Panc1 (cell line): ENCODE data around the gene SAMD15. TPM values are rescaled to one million over a fixed set of nuclear protein-coding genes. Genes with fewer than 3 reads are reported as not detected.

ENCODE experiments used
- ATAC-seq: fragments of 200-7000 bp; cut with Tn5 transposase; 2 replicates; pipeline ENCODE4 v1.9.1; 2020; ENCODE audit warnings: mild to moderate bottlenecking, moderate library complexity
- BruUV-seq: library from RNA; stranded (reverse); fragments of 400-500 nt; replicated peaks from 2 replicates; lab custom pipeline; 2021; lab: Mats Ljungman, UMichigan
- CTCF ChIA-PET: fragments of 300-600 bp; sonication (Branson Sonifier 250); formaldehyde crosslinking; loops from one replicate; lab custom pipeline; 2022; ENCODE audit warnings: antibody characterized with exemption; lab: Charles Lee
- POLR2A ChIA-PET: fragments of 300-600 bp; sonication (Branson Sonifier 250); formaldehyde crosslinking; loops from one replicate; lab custom pipeline; 2022; ENCODE audit warnings: antibody characterized with exemption; lab: Charles Lee
- DNase-seq: peaks from one replicate; pipeline ENCODE4 v3.0.0-alpha.2; 2010; ENCODE audit warnings: low read depth, low spot score
- H3K27ac ChIP-seq: 2 replicates; pipeline ENCODE4 v1.5.1; 2011; ENCODE audit warnings: mild to moderate bottlenecking, low read length, inconsistent platforms
- H3K27me3 ChIP-seq: fragments of 200-500 bp; sonication (Bioruptor generic); 2 replicates; pipeline ENCODE4 v1.6.0; 2014; ENCODE audit warnings: low read length, inconsistent platforms; ENCODE audit not compliant: control insufficient read depth, insufficient read depth
- H3K36me3 ChIP-seq: fragments of 200-500 bp; sonication (Bioruptor generic); 2 replicates; pipeline ENCODE4 v1.5.1; 2014; ENCODE audit warnings: inconsistent platforms, mild to moderate bottlenecking, low read length, moderate library complexity; ENCODE audit not compliant: control insufficient read depth, insufficient read depth
- H3K4me1 ChIP-seq: 2 replicates; pipeline ENCODE4 v1.5.1; 2011; ENCODE audit warnings: inconsistent platforms, mild to moderate bottlenecking, low read length, moderate library complexity; ENCODE audit not compliant: control insufficient read depth, insufficient read depth
- H3K4me3 ChIP-seq, 2 experiments: 2 replicates each; pipeline ENCODE4 v1.5.1; 2011 to 2012; ENCODE audit warnings: low read depth in 2 of 2, low read length in 2 of 2, mild to moderate bottlenecking in 2 of 2, inconsistent platforms in 1 of 2, moderate library complexity in 1 of 2
- H3K9me3 ChIP-seq: fragments of 200-500 bp; sonication (Bioruptor generic); 2 replicates; pipeline ENCODE4 v1.5.1; 2014; ENCODE audit warnings: low read depth, mild to moderate bottlenecking, inconsistent platforms, low read length, moderate library complexity; ENCODE audit not compliant: control insufficient read depth, insufficient read depth
- SIN3A ChIP-seq: IDR thresholded peaks from 2 replicates; pipeline ENCODE4 v1.6.1; 2012; ENCODE audit warnings: low read depth, mild to moderate bottlenecking, low read length, moderate library complexity, borderline replicate concordance; ENCODE audit not compliant: insufficient read depth
- TCF7L2 ChIP-seq: IDR thresholded peaks from 2 replicates; pipeline ENCODE4 v1.6.1; 2011; ENCODE audit warnings: mild to moderate bottlenecking, low read depth, low read length, inconsistent platforms
- in situ Hi-C: cut with HindIII; loops from 2 replicates; pipeline ENCODE4 v1.10.0; 2016; ENCODE audit warnings: low sequenced_read_pairs, low pct_unique_long_range_greater_than_20kb
- intact Hi-C: fragments of 100-400 bp; cut with micrococcal nuclease; formaldehyde crosslinking; loops from one replicate; pipeline ENCODE4 v1.10.0; 2022; ENCODE audit not compliant: unreplicated experiment
- total RNA-seq: library from RNA; stranded (reverse); gene quantifications from one replicate; pipeline ENCODE4 v1.2.1, GENCODE V29; 2021; ENCODE audit not compliant: unreplicated experiment
- TF ChIP-seq, protein P1 (sequence below), 2 experiments: IDR thresholded peaks; 2 replicates each; pipeline ENCODE4 v1.6.1; 2011 to 2012; ENCODE audit warnings: low read depth in 2 of 2, control low read depth in 1 of 2, low read length in 1 of 2, mild to moderate bottlenecking in 1 of 2, moderate library complexity in 1 of 2; ENCODE audit not compliant: insufficient read depth in 1 of 2
- TF ChIP-seq, protein P2 (sequence below): fragments of 450-650 bp; IDR thresholded peaks from 2 replicates; pipeline ENCODE4 v1.5.1; 2017; ENCODE audit warnings: mild to moderate bottlenecking

SAMD15 gene
- total RNA-seq, 1 experiment from 2014 or later, result 1.4 TPM

DNA sequence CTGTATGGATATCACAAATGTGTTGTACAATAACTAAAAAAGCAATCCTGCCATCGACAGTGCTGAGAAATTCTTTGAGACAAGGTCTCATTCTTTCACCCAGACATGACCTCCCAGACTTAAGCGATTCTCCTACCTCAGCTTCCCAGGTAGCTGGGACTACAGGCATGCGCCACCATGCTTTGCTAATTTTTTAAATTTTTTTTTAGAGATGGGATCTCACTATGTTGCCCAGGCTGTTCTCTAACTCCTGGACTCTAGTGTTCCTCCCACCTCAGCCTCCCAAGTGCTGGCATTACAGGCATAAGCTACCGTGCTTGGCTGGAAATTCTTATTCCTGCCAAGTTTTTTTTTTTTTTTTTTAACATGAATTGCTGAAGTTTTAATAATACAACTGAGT, 62.7 kb downstream of the SAMD15 start:
- Histone ChIP-seq H3K4me3 (no peak overlapping the region), H3K27ac (no peak overlapping the region), H3K4me1 (no peaks in the 10 kb centered on the region), H3K9me3 (no peaks in the 10 kb centered on the region), H3K36me3 (no peaks in the 10 kb centered on the region; the same call in 1 of the 2 replicates), H3K27me3 (no peaks in the 10 kb centered on the region)
- DNase-seq, result no peak
- ChIA-PET POLR2A (no interaction called here), CTCF (no interaction called here)
- in situ Hi-C loops (no loop called here), intact Hi-C loops (no loop called here)
- BruUV-seq, result no TSS peak
- ATAC-seq, result no peak
- TF ChIP-seq SIN3A, result no peak
- TF ChIP-seq, protein P1, sequence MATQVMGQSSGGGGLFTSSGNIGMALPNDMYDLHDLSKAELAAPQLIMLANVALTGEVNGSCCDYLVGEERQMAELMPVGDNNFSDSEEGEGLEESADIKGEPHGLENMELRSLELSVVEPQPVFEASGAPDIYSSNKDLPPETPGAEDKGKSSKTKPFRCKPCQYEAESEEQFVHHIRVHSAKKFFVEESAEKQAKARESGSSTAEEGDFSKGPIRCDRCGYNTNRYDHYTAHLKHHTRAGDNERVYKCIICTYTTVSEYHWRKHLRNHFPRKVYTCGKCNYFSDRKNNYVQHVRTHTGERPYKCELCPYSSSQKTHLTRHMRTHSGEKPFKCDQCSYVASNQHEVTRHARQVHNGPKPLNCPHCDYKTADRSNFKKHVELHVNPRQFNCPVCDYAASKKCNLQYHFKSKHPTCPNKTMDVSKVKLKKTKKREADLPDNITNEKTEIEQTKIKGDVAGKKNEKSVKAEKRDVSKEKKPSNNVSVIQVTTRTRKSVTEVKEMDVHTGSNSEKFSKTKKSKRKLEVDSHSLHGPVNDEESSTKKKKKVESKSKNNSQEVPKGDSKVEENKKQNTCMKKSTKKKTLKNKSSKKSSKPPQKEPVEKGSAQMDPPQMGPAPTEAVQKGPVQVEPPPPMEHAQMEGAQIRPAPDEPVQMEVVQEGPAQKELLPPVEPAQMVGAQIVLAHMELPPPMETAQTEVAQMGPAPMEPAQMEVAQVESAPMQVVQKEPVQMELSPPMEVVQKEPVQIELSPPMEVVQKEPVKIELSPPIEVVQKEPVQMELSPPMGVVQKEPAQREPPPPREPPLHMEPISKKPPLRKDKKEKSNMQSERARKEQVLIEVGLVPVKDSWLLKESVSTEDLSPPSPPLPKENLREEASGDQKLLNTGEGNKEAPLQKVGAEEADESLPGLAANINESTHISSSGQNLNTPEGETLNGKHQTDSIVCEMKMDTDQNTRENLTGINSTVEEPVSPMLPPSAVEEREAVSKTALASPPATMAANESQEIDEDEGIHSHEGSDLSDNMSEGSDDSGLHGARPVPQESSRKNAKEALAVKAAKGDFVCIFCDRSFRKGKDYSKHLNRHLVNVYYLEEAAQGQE (IDR thresholded peaks at IDR 0.05; ENCODE audit: insufficient read depth in 1 of 2, low read depth in 2 of 2, low read length in 1 of 2), result no peak
- TF ChIP-seq, protein P2, sequence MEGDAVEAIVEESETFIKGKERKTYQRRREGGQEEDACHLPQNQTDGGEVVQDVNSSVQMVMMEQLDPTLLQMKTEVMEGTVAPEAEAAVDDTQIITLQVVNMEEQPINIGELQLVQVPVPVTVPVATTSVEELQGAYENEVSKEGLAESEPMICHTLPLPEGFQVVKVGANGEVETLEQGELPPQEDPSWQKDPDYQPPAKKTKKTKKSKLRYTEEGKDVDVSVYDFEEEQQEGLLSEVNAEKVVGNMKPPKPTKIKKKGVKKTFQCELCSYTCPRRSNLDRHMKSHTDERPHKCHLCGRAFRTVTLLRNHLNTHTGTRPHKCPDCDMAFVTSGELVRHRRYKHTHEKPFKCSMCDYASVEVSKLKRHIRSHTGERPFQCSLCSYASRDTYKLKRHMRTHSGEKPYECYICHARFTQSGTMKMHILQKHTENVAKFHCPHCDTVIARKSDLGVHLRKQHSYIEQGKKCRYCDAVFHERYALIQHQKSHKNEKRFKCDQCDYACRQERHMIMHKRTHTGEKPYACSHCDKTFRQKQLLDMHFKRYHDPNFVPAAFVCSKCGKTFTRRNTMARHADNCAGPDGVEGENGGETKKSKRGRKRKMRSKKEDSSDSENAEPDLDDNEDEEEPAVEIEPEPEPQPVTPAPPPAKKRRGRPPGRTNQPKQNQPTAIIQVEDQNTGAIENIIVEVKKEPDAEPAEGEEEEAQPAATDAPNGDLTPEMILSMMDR, result no peak
- no peak for TF ChIP-seq TCF7L2

Other genes starting within 250 kb of the SAMD15 start
- 0.46 TPM for gene ZDHHC22, start 235.6 kb upstream of the SAMD15 start, total RNA-seq
- 2.4 TPM for gene TMEM63C, start 195.6 kb upstream of the SAMD15 start, total RNA-seq
- gene NGB, start 106.2 kb upstream of the SAMD15 start, total RNA-seq, result not detected
- 43.5 TPM for gene POMT2, start 56.5 kb upstream of the SAMD15 start, total RNA-seq
- gene GSTZ1, start 56.3 kb upstream of the SAMD15 start, total RNA-seq, result 15.1 TPM
- 8.5 TPM for gene TMED8, start 285 bp upstream of the SAMD15 start, total RNA-seq
- gene NOXRED1, start 46.1 kb downstream of the SAMD15 start, total RNA-seq, result 0.10 TPM
- 12.4 TPM for gene VIPAS39, start 80.2 kb downstream of the SAMD15 start, total RNA-seq
- gene AHSA1, start 80.7 kb downstream of the SAMD15 start, total RNA-seq, result 142 TPM
- 2.6 TPM for gene ISM2, start 121.4 kb downstream of the SAMD15 start, total RNA-seq
- 21.0 TPM for gene SPTLC2, start 239.3 kb downstream of the SAMD15 start, total RNA-seq